Pancreas (tissue), 10 donors: ENCODE results near the gene CCR1. TPM values are rescaled to one million over a fixed set of nuclear protein-coding genes. Genes with fewer than 3 reads are reported as not detected.
A peak's percentile ranks its signal among the peaks of the same experiment; 100 is the strongest.

ENCODE experiments used
- ATAC-seq, 4 donors: fragments of 200-7000 bp; cut with Tn5 transposase; one replicate each; pipeline versions ENCODE4 v1.8.0 to v1.9.1; 2020; ENCODE audit warnings: mild to moderate bottlenecking in 4 of 4, moderate library complexity in 4 of 4
- DNase-seq, 6 donors: peaks; one replicate each; pipeline ENCODE4 v3.0.0-alpha.2; 2020
- FAIRE-seq: peaks from 2 replicates; lab custom pipeline; 2012; peaks lifted over from hg19 to GRCh38; lab: Jason Lieb, UNC
- H3K27ac ChIP-seq, 4 donors: fragments of 200-600 bp; sonication (generic); 1 replicate in 3 of 4; 2 replicates in 1 of 4; pipeline versions ENCODE4 v1.5.0 to v1.8.0; 2020
- H3K27me3 ChIP-seq, 4 donors: fragments of 200-600 bp; one replicate each; pipeline ENCODE4 v1.8.0; 2021
- H3K36me3 ChIP-seq, 3 donors: fragments of 200-600 bp; sonication (generic) in 1 of 3; one replicate each; pipeline versions ENCODE4 v1.5.0 to v1.8.0; 2020 to 2021
- H3K4me1 ChIP-seq, 3 donors: fragments of 200-600 bp; one replicate each; pipeline ENCODE4 v1.8.0; 2021
- H3K4me3 ChIP-seq, 4 donors: fragments of 200-600 bp; sonication (generic) in 2 of 4; one replicate each; pipeline versions ENCODE4 v1.5.0 to v1.8.0; 2020 to 2021
- H3K9me3 ChIP-seq, 4 donors: fragments of 200-600 bp; one replicate each; pipeline ENCODE4 v1.8.0; 2021
- CTCF ChIP-seq, 4 donors: fragments of 200-600 bp; sonication (generic) in 3 of 4; IDR thresholded peaks; one replicate each; pipeline versions ENCODE4 v1.5.0 to v1.8.0; 2021; ENCODE audit warnings: antibody characterized with exemption in 4 of 4
- WGBS, 2 donors: extraction: QIAGEN DNeasy Blood & Tissue Kit; methylation state at CpG; one replicate each; pipeline ENCODE4 v1.1.7; 2013; 5-methylcytosine and 5-hydroxymethylcytosine counted together
- intact Hi-C, 3 donors: fragments of 100-400 bp; cut with DNase I; formaldehyde crosslinking; loops; one replicate each; pipeline versions ENCODE4 v1.11.1 to v1.14.2; 2022
- polyA plus RNA-seq, 2 donors: library from polyadenylated mRNA; stranded (reverse); fragments of 200-250 nt; gene quantifications; one replicate each; pipeline ENCODE4 v1.2.3, GENCODE V29; 2013
- total RNA-seq, 6 donors: library from RNA; stranded (reverse); fragmentation: NEBNext Ultra II Directional in 4 of 6; extraction: Animal tissue kit (Norgen Biotek cat#: 25700) in 4 of 6; gene quantifications; one replicate each; pipeline versions ENCODE4 v1.2.1 to v1.2.4, GENCODE V29; 2021 to 2023
- donor health status: healthy with polysubstance abuse.
- donor health status: DM: no; HTN: no; CAD: no; lungs with moderate emphysema.
- donor health status: DM: no; HTN: no; CAD: no.
- donor health status: control.
- donor health status: control.
- donor health status: Bipolar disorder and iron deficiency.
- donor health status: DM: yes; HTN: yes; CAD: no.
- donor health status: DM: no; HTN: no; CAD: no.
- donor health status: DM: no; HTN: no; CAD: no.
- donor health status: DM: yes; HTN: yes; CAD: no.

Gene CCR1
- total and polyA plus RNA-seq, 8 donors, result 0.09 to 4.6 (median 1.00) TPM

GRCh38 chr3:46233194-46233593 is 25.1 kb upstream of the CCR1 start:
- no peak for FAIRE-seq
- H3K27ac ChIP-seq, result no peak overlapping the region

GRCh38 chr3:46231323-46231722 is 23.2 kb upstream of the CCR1 start:
- Histone ChIP-seq H3K36me3 (no peaks in the 10 kb centered on the region), H3K4me3 (no peak overlapping the region), H3K4me1 (no peaks in the 10 kb centered on the region), H3K27me3 (peaks cover 0 to 3% (median 0%) of the 10 kb centered on the region in 4 donors), H3K9me3 (no peaks in the 10 kb centered on the region), H3K27ac (no peak overlapping the region)
- ATAC-seq (no peak), FAIRE-seq (no peak), DNase-seq (no peak)
- WGBS, 2 donors, result 73 to 75% methylated on average over 5 of the region's 5 CpGs
- intact Hi-C loops, result no loop called here
- TF ChIP-seq CTCF (IDR thresholded peaks at IDR 0.05), result no peak

More at GRCh38 chr3:46233194-46233593, 25.1 kb upstream of the CCR1 start:
- no peak for TF ChIP-seq CTCF (IDR thresholded peaks at IDR 0.05)
- intact Hi-C loops, result no loop called here
- H3K27me3 ChIP-seq, result peaks cover 0 to 5% (median 0%) of the 10 kb centered on the region in 4 donors
- WGBS, 2 donors, result 53 to 59% methylated on average over 6 of the region's 6 CpGs
- DNase-seq (no peak), ATAC-seq (no peak)
- no peaks in the 10 kb centered on the region for H3K36me3 ChIP-seq
- no peaks in the 10 kb centered on the region for H3K9me3 ChIP-seq
- H3K4me1 ChIP-seq, result no peaks in the 10 kb centered on the region
- H3K4me3 ChIP-seq, result no peak overlapping the region

DNA sequence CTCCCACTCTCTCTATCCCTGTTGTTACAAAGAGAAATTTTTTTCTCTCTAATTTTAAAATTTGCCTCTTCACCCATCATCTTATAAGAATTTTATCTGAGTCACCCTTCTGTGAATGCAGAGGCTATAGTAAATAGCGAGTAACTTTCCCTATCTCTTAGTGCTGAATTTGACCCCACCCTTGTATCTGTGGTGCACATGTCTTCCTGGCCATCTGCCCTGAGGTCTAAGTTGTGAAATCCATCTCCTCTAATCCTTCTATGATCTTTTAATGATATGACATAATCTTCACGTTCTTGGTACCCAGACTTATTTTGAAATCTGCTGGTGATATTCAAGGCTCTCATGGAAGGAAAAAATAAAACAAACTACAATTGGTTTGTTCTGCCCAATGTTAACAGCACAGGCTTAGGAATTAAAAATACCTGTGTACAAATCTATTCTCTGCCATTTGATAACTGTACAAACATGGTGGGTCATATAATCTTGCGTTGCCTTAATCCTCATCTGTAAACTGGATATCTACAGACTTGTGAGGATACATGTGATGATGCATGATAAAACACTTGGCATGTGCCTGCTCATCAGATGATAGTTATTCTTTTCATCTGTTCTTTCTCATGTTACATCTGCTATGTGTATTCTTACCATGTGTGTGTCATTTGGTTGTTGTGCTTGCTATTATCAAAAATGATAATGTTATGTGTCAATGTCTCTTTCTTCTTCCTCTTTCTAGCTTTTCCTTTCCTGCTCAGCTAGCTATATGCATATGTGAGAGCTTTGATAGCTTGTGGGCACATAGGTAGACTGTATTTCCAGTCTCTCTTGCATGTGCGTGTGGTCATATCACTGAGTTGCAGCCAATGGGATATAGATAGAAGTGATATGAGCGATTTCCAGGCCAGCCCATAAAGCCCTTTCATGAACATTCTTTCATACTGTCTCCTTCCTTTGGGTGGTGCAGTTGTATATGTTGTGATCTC is 20.4 kb upstream of the CCR1 start:
- FAIRE-seq, result no peak
- Histone ChIP-seq H3K4me1 (no peaks in the 10 kb centered on the region), H3K27ac (no peak overlapping the region), H3K4me3 (no peak overlapping the region), H3K27me3 (peaks cover 0 to 3% (median 0%) of the 10 kb centered on the region in 4 donors), H3K9me3 (no peaks in the 10 kb centered on the region), H3K36me3 (no peaks in the 10 kb centered on the region)
- WGBS, 2 donors, result 65 to 75% methylated on average over 5 of the region's 5 CpGs
- intact Hi-C loops, result no loop called here
- no peak for DNase-seq
- TF ChIP-seq CTCF (IDR thresholded peaks at IDR 0.05), result no peak
- ATAC-seq, result no peak

DNA sequence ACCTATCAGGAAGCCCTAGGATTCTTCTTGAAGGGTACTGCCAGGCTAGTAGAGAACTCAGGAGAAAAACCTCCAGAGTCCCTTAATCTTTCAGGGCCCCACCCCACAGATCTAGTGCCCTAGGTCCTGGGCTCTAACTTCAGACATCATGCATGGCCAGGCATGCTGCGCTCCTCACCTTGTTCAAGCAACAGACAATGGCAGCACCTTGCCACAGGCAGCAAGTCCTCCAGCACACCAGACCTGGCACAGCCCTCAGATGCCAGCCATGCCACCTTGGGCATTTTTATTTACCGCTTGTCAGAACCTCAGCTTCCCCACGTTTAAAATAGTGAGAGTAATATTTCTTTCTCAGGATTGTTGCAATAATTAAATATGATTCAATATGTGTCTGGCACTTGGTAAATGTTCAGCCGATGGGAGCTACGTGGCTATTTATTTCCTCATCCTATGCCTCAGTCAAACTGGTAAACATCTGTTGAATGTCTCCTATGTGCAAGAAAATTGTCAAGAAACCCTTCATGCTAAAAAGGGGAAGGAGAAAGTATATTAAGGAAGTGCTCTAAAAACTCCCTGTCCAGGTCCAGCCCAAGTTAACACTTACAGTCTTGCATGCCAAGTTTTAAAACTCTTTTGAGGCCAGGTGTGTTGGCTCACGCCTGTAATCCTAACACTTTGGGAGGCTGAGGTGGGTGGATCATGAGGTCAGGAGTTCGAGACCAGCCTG is 14.5 kb upstream of the CCR1 start:
- peak in 2 of 4 donors; percentile 62 to 71 for ATAC-seq
- intact Hi-C loops, result no loop called here
- no peak for FAIRE-seq
- no peaks in the 10 kb centered on the region for H3K9me3 ChIP-seq
- no peaks in the 10 kb centered on the region for H3K36me3 ChIP-seq
- WGBS, 2 donors, result 48 to 50% methylated on average over 7 of the region's 7 CpGs
- no peaks in the 10 kb centered on the region for H3K27me3 ChIP-seq
- no peak overlapping the region for H3K4me3 ChIP-seq
- H3K4me1 ChIP-seq, result no peaks in the 10 kb centered on the region
- DNase-seq, result no peak
- no peak for TF ChIP-seq CTCF (IDR thresholded peaks at IDR 0.05)
- H3K27ac ChIP-seq, result peak overlapping the region in 1 of 4 donors; percentile 15
